DND-41 (cell line): ENCODE measurements around the gene IFFO2.

Source experiments
- ATAC-seq: fragments of 200-7000 bp; cut with Tn5 transposase; 3 replicates; pipeline ENCODE4 v1.9.1; 2021; ENCODE audit warnings: low read depth; ENCODE audit not compliant: insufficient read depth
- DNase-seq: peaks from one replicate; pipeline ENCODE4 v3.0.0-alpha.2; 2020
- H2AFZ ChIP-seq: 2 replicates; pipeline ENCODE4 v1.6.0; 2012; ENCODE audit warnings: low read depth, low read length
- H3K27ac ChIP-seq: 2 replicates; pipeline ENCODE4 v1.5.1; 2012; ENCODE audit warnings: low read length, inconsistent platforms
- H3K27me3 ChIP-seq: fragments of 200-600 bp; sonication (generic); 2 replicates; pipeline ENCODE4 v1.6.0; 2012; ENCODE audit warnings: low read length, mild to moderate bottlenecking, inconsistent platforms; ENCODE audit not compliant: insufficient read depth, poor library complexity
- H3K36me3 ChIP-seq: 2 replicates; pipeline ENCODE4 v1.5.1; 2012; ENCODE audit warnings: low read length, inconsistent platforms; ENCODE audit not compliant: insufficient read depth
- H3K4me1 ChIP-seq: 2 replicates; pipeline ENCODE4 v1.5.1; 2012; ENCODE audit warnings: mild to moderate bottlenecking, low read length; ENCODE audit not compliant: insufficient read depth
- H3K4me2 ChIP-seq: 2 replicates; pipeline ENCODE4 v1.6.0; 2012; ENCODE audit warnings: mild to moderate bottlenecking, moderate library complexity, low read length, inconsistent platforms; ENCODE audit not compliant: insufficient read depth
- H3K4me3 ChIP-seq, 2 experiments: fragments of 200-600 bp in 1 of 2; shearing (Covaris generic) in 1 of 2; 2 replicates each; pipeline ENCODE4 v1.5.1; 2012 to 2016; ENCODE audit warnings: inconsistent platforms in 2 of 2, low read length in 2 of 2, mild to moderate bottlenecking in 2 of 2, low read depth in 1 of 2, moderate library complexity in 1 of 2
- H3K79me2 ChIP-seq: 2 replicates; pipeline ENCODE4 v1.6.0; 2012; ENCODE audit warnings: low read length, inconsistent platforms; ENCODE audit not compliant: insufficient read depth
- H3K9ac ChIP-seq: 2 replicates; pipeline ENCODE4 v1.6.0; 2012; ENCODE audit warnings: low read depth, mild to moderate bottlenecking, inconsistent platforms, low read length, moderate library complexity
- H3K9me3 ChIP-seq: 2 replicates; pipeline ENCODE4 v1.5.1; 2012; ENCODE audit warnings: low read length, moderate library complexity, mild to moderate bottlenecking, inconsistent platforms; ENCODE audit not compliant: insufficient read depth, severe bottlenecking
- H4K20me1 ChIP-seq: 2 replicates; pipeline ENCODE4 v1.6.0; 2012; ENCODE audit warnings: low read length; ENCODE audit not compliant: insufficient read depth
- CTCF ChIP-seq: IDR thresholded peaks from 2 replicates; pipeline ENCODE4 v1.5.1; 2012; ENCODE audit warnings: borderline replicate concordance, low read length, moderate library complexity, mild to moderate bottlenecking; ENCODE audit not compliant: poor library complexity, severe bottlenecking; ENCODE audit errors: extremely low read depth
- EZH2 ChIP-seq: IDR thresholded peaks from 3 replicates; pipeline ENCODE4 v1.6.1; 2012; ENCODE audit warnings: borderline replicate concordance, low read depth, mild to moderate bottlenecking, moderate library complexity, low read length, inconsistent platforms; ENCODE audit not compliant: severe bottlenecking

The IFFO2 gene

GRCh38 chr1:18920931-18921330 is 35.5 kb downstream of the IFFO2 start:
- peaks cover 7% of the 10 kb centered on the region; the same call in 1 of the 2 replicates for H4K20me1 ChIP-seq
- H3K27me3 ChIP-seq = no peaks in the 10 kb centered on the region
- H3K9ac ChIP-seq = no peak overlapping the region
- ATAC-seq = no peak
- TF ChIP-seq EZH2 (no peak), CTCF (no peak)
- no peaks in the 10 kb centered on the region for H3K79me2 ChIP-seq
- no peak overlapping the region for H3K4me3 ChIP-seq
- no peak for DNase-seq
- H3K36me3 ChIP-seq = no peaks in the 10 kb centered on the region
- peaks cover under 1% of the 10 kb centered on the region for H3K4me1 ChIP-seq
- no peaks in the 10 kb centered on the region for H3K9me3 ChIP-seq
- H3K4me2 ChIP-seq = no peak overlapping the region
- H3K27ac ChIP-seq = no peak overlapping the region
- no peak overlapping the region for H2AFZ ChIP-seq

DNA sequence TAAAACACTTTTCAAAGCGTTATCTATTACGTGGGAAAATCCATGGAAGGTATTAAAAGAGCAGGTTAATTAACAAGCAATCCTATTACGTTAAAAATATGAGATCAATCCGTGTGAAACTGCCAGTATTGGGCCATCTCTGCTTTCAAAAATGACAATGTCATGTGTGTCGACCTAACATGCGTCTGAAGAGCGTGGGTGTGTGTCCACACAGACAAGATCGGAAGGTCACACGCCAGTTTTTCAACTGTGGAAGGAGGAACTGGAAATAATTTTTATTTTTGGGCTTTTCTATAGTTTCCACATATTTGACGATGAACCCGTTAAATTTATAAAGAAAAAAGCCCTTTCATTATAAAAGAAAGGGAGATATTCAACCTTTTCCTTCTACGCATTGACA is 36.5 kb downstream of the IFFO2 start:
- Histone ChIP-seq H3K27ac (no peak overlapping the region), H2AFZ (no peak overlapping the region), H3K36me3 (no peaks in the 10 kb centered on the region), H3K4me3 (no peak overlapping the region), H3K79me2 (no peaks in the 10 kb centered on the region), H4K20me1 (peaks cover 7% of the 10 kb centered on the region; the same call in 1 of the 2 replicates), H3K27me3 (no peaks in the 10 kb centered on the region), H3K9ac (no peak overlapping the region), H3K4me1 (no peaks in the 10 kb centered on the region), H3K4me2 (no peak overlapping the region), H3K9me3 (no peaks in the 10 kb centered on the region)
- ATAC-seq (no peak), DNase-seq (no peak)
- TF ChIP-seq EZH2 = no peak
- TF ChIP-seq CTCF = no peak

DNA sequence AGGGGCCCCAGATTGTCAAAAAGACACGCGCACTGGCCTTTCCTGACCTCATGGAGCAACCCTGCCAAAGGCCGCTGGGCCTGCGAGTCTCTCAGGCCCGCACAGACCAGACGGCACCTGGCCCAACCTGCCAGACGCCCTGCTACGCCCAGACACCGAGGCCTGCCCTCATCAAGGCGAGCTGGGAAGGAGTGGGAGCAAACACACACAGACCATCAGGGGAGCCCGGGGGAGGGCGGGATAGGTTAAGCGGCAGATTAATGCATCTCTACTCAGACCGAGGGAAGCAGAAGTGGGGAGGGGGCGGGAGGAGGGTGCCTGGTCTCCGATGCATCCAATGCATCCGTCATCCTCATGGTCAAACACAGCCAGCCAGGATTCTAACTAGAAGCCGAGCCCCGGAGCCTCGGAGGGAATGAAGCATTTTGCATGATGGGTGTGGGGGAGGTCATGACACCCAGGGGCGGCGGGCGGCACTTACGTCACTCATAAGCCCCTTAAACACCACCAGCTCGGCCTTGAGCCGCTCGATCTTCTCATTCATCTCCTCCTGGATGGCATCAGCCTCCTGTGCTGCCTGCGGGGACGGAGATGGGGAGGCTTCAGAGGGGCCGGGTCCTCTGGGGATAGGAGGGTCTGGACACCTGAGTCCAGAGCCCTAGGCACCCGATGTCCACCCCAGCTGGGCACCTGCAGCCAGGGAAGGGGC is 37.1 kb downstream of the IFFO2 start:
- Histone ChIP-seq H3K27ac (no peak overlapping the region), H3K4me1 (no peaks in the 10 kb centered on the region), H4K20me1 (peaks cover 7% of the 10 kb centered on the region; the same call in 1 of the 2 replicates), H3K79me2 (no peaks in the 10 kb centered on the region), H3K9ac (no peak overlapping the region), H3K9me3 (no peaks in the 10 kb centered on the region), H3K27me3 (no peaks in the 10 kb centered on the region), H3K4me3 (no peak overlapping the region), H3K36me3 (no peaks in the 10 kb centered on the region), H2AFZ (no peak overlapping the region), H3K4me2 (no peak overlapping the region)
- DNase-seq (no peak), ATAC-seq (no peak)
- TF ChIP-seq EZH2 = no peak
- no peak for TF ChIP-seq CTCF

DNA sequence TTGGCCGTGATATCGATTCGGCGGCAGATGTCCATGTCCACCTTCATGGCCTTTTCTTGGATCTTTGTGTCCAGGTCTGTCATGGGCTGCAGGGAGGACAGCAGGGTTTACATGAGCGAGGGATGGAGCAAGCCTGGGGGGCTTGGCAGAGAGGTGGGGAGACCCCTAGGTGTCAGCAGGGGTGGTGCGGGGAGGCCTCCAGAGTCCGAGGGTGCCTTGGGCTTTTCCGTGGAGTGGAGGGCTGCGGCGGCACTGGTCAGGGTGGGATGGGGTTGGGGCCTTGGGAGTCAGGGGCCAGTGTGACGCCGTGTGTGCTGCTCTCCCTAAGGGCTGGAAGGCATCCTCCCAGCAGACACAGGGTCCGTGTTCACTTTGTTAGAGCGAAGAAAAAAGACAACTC is 38.1 kb downstream of the IFFO2 start:
- no peak overlapping the region for H3K27ac ChIP-seq
- ATAC-seq = no peak
- peak; percentile 6 for TF ChIP-seq CTCF
- no peak for TF ChIP-seq EZH2

More for the DNA sequence above, 38.1 kb downstream of the IFFO2 start:
- Histone ChIP-seq H3K9me3 (no peaks in the 10 kb centered on the region), H3K4me3 (no peak overlapping the region), H4K20me1 (peaks cover 7% of the 10 kb centered on the region; the same call in 1 of the 2 replicates), H2AFZ (no peak overlapping the region), H3K4me2 (no peak overlapping the region), H3K27me3 (no peaks in the 10 kb centered on the region), H3K4me1 (no peaks in the 10 kb centered on the region), H3K79me2 (no peaks in the 10 kb centered on the region), H3K36me3 (no peaks in the 10 kb centered on the region), H3K9ac (no peak overlapping the region)
- DNase-seq = no peak
